GM12878 (cell line): ENCODE data around the gene ST6GALNAC3. TPM values are rescaled to one million over a fixed set of nuclear protein-coding genes. Genes with fewer than 3 reads are reported as not detected.

Experiments
- ATAC-seq: fragments of 200-7000 bp; cut with Tn5 transposase; 3 replicates; pipeline ENCODE4 v1.9.1; 2020; ENCODE audit warnings: mild to moderate bottlenecking, moderate library complexity
- BruUV-seq: library from RNA; stranded (reverse); fragments of 400-500 nt; replicated peaks from 2 replicates; lab custom pipeline; 2021; lab: Mats Ljungman, UMichigan
- CTCF ChIA-PET: fragments of 300-600 bp; sonication (Branson Sonifier 250); formaldehyde crosslinking; extraction: SDS; loops from one replicate; lab custom pipeline; 2021; ENCODE audit warnings: inconsistent platforms; lab: Yijun Ruan, JAX
- POLR2A ChIA-PET: fragments of 350-600 bp; formaldehyde crosslinking; extraction: SDS; loops from one replicate; lab custom pipeline; 2021; ENCODE audit warnings: inconsistent platforms; lab: Charles Lee
- RAD21 ChIA-PET: fragments of 300-600 bp; sonication (Branson Sonifier 250); formaldehyde crosslinking; loops from one replicate; lab custom pipeline; 2023; ENCODE audit warnings: antibody characterized with exemption; ENCODE audit not compliant: unreplicated experiment; lab: Charles Lee
- SMC1A ChIA-PET: fragments of 300-600 bp; sonication (Branson Sonifier 250); formaldehyde crosslinking; loops from one replicate; lab custom pipeline; 2023; ENCODE audit not compliant: unreplicated experiment, uncharacterized antibody; lab: Charles Lee
- DNase-seq: peaks from one replicate; pipeline ENCODE4 v3.0.0-alpha.2; 2011; ENCODE audit warnings: low read depth, low spot score
- FAIRE-seq: peaks from 3 replicates; lab custom pipeline; 2011; peaks lifted over from hg19 to GRCh38; lab: Jason Lieb, UNC
- H2AFZ ChIP-seq: 2 replicates; pipeline ENCODE4 v1.6.0; 2011; ENCODE audit warnings: low read depth, low read length, control low read depth; ENCODE audit not compliant: control insufficient read depth
- H3K27ac ChIP-seq: 2 replicates; pipeline ENCODE4 v1.5.1; 2011; ENCODE audit warnings: control low read depth; ENCODE audit not compliant: control insufficient read depth, insufficient read depth
- H3K27me3 ChIP-seq, 2 experiments: replicated peaks in 1 of 2; 2 replicates each; pipeline versions ENCODE4 v1.6.0 to v1.6.1; 2011; ENCODE audit warnings: low read length in 1 of 2; ENCODE audit not compliant: control insufficient read depth in 2 of 2, insufficient read depth in 2 of 2
- H3K36me3 ChIP-seq, 2 experiments: 2 replicates each; pipeline ENCODE4 v1.5.1; 2011; ENCODE audit warnings: low read length in 1 of 2; ENCODE audit not compliant: control insufficient read depth in 2 of 2, insufficient read depth in 2 of 2
- H3K4me1 ChIP-seq: 2 replicates; pipeline ENCODE4 v1.6.1; 2011; ENCODE audit warnings: mild to moderate bottlenecking, low read length, moderate library complexity, mixed read lengths; ENCODE audit not compliant: control insufficient read depth, insufficient read depth
- H3K4me2 ChIP-seq: 2 replicates; pipeline ENCODE4 v1.6.0; 2011; ENCODE audit warnings: control low read depth; ENCODE audit not compliant: control insufficient read depth, insufficient read depth
- H3K4me3 ChIP-seq: fragments of 200-600 bp; sonication (generic); 2 replicates; pipeline ENCODE4 v1.5.1; 2016
- H3K79me2 ChIP-seq: 2 replicates; pipeline ENCODE4 v1.6.0; 2011; ENCODE audit warnings: low read length; ENCODE audit not compliant: control insufficient read depth, insufficient read depth
- H3K9ac ChIP-seq: 2 replicates; pipeline ENCODE4 v1.8.0; 2011; ENCODE audit warnings: low read length, control low read depth, mixed read lengths; ENCODE audit not compliant: control insufficient read depth, insufficient read depth
- H3K9me3 ChIP-seq: replicated peaks from 3 replicates; pipeline ENCODE4 v1.5.1; 2011; ENCODE audit warnings: mild to moderate bottlenecking, low read length; ENCODE audit not compliant: control insufficient read depth, insufficient read depth
- H4K20me1 ChIP-seq: 2 replicates; pipeline ENCODE4 v1.6.0; 2011; ENCODE audit not compliant: control insufficient read depth, insufficient read depth
- ATF2 ChIP-seq: IDR thresholded peaks from 2 replicates; pipeline ENCODE4 v1.6.1; 2012; ENCODE audit warnings: low read length, inconsistent platforms
- BCLAF1 ChIP-seq: fragments of 450-650 bp; IDR thresholded peaks from 2 replicates; pipeline ENCODE4 v1.6.1; 2017; ENCODE audit warnings: antibody characterized with exemption, mild to moderate bottlenecking, moderate library complexity
- BRCA1 ChIP-seq: IDR thresholded peaks from 2 replicates; pipeline ENCODE4 v1.6.1; 2011; ENCODE audit warnings: low read depth, low read length, improper control_type of control experiment
- CBX5 ChIP-seq: sonication (generic); IDR thresholded peaks from 2 replicates; pipeline ENCODE4 v1.6.1; 2016; ENCODE audit warnings: low read depth, moderate library complexity, mild to moderate bottlenecking, inconsistent platforms
- CEBPZ ChIP-seq: fragments of 150-350 bp; IDR thresholded peaks from 2 replicates; pipeline ENCODE4 v1.6.1; 2016; ENCODE audit warnings: low read depth, low read length
- FOXM1 ChIP-seq: IDR thresholded peaks from 2 replicates; pipeline ENCODE4 v1.6.1; 2012; ENCODE audit warnings: low read depth, mild to moderate bottlenecking, inconsistent platforms, low read length, moderate library complexity
- HDGF ChIP-seq: fragments of 450-650 bp; IDR thresholded peaks from 2 replicates; pipeline ENCODE4 v1.6.1; 2016; ENCODE audit warnings: antibody characterized with exemption
- MTA3 ChIP-seq: IDR thresholded peaks from 2 replicates; pipeline ENCODE4 v1.6.1; 2012; ENCODE audit warnings: low read length, inconsistent platforms, borderline replicate concordance
- NBN ChIP-seq: fragments of 450-650 bp; IDR thresholded peaks from 2 replicates; pipeline ENCODE4 v1.6.1; 2016
- NFIC ChIP-seq: IDR thresholded peaks from 2 replicates; pipeline ENCODE4 v1.6.1; 2012; ENCODE audit warnings: low read depth, mild to moderate bottlenecking, inconsistent platforms, low read length, moderate library complexity
- NR2C2 ChIP-seq: IDR thresholded peaks from 2 replicates; pipeline ENCODE4 v1.6.1; 2011; ENCODE audit warnings: borderline replicate concordance, low read depth; ENCODE audit not compliant: control insufficient read depth, insufficient read length
- PKNOX1 ChIP-seq: fragments of 450-650 bp; IDR thresholded peaks from 2 replicates; pipeline ENCODE4 v1.6.1; 2016; ENCODE audit warnings: mild to moderate bottlenecking
- POLR2A ChIP-seq: IDR thresholded peaks from 2 replicates; pipeline ENCODE4 v1.6.1; 2011; ENCODE audit warnings: low read depth, mild to moderate bottlenecking, low read length
- RAD21 ChIP-seq: IDR thresholded peaks from 2 replicates; pipeline ENCODE4 v1.6.1; 2011; ENCODE audit warnings: mild to moderate bottlenecking, low read depth, low read length, moderate library complexity; ENCODE audit not compliant: insufficient read depth
- RBBP5 ChIP-seq: fragments of 200-600 bp; sonication (generic); conservative IDR thresholded peaks from 2 replicates; pipeline ENCODE4 v1.6.1; 2016
- TBL1XR1 ChIP-seq: IDR thresholded peaks from 2 replicates; pipeline ENCODE4 v1.6.1; 2012; ENCODE audit warnings: low read depth, low read length, improper control_type of control experiment
- TCF12 ChIP-seq: IDR thresholded peaks from 2 replicates; pipeline ENCODE4 v1.6.1; 2011; ENCODE audit warnings: low read depth, mild to moderate bottlenecking, low read length
- TCF3 ChIP-seq: IDR thresholded peaks from 2 replicates; pipeline ENCODE4 v1.6.1; 2012; ENCODE audit warnings: low read depth, mild to moderate bottlenecking, low read length, borderline replicate concordance; ENCODE audit not compliant: insufficient read depth
- WGBS: methylation state at CpG from one replicate; pipeline ENCODE4 v1.1.6; 2016; ENCODE audit warnings: low lambda C conversion rate; ENCODE audit not compliant: insufficient replicate concordance, insufficient coverage; ENCODE audit errors: missing lambda C conversion rate; 5-methylcytosine and 5-hydroxymethylcytosine counted together
- in situ Hi-C: fragments of 300-500 bp; cut with MboI; formaldehyde crosslinking; loops from 9 replicates; pipeline ENCODE4 v1.14.3; 2018; ENCODE audit warnings: mixed read lengths
- intact Hi-C: fragments of 100-400 bp; cut with micrococcal nuclease; formaldehyde crosslinking; loops from one replicate; pipeline ENCODE4 v1.14.2; 2022; ENCODE audit not compliant: unreplicated experiment
- polyA plus RNA-seq, 11 experiments: library from polyadenylated mRNA; depleted of rRNA in 4 of 11; unstranded in 6 of 11; stranded (reverse) in 5 of 11; fragments of >200 nt; fragmentation: Nextera tagmentation in 4 of 11; fragmentation: Illumina TruSeq in 1 of 11; extraction: Ambion mirVana in 4 of 11; extraction: Trizol in 1 of 11; gene quantifications; 1 replicate in 1 of 11; 2 replicates in 10 of 11; pipeline versions ENCODE4 v1.2.1 to v1.2.3, GENCODE V29; 2011 to 2016; ENCODE audit warnings: inconsistent platforms in 2 of 11, missing spikeins in 2 of 11, low read depth in 1 of 11
- total RNA-seq, 4 experiments: library from RNA; depleted of rRNA in 3 of 4; stranded (reverse); fragments of >200 nt in 3 of 4; fragmentation: Illumina TruSeq in 1 of 4; extraction: Trizol in 1 of 4; gene quantifications; 2 replicates each; pipeline versions ENCODE4 v1.2.1 to v1.2.3, GENCODE V29; 2013 to 2021

The ST6GALNAC3 gene
- total and polyA plus RNA-seq, 10 of the 15 experiments (the other 5 are each of a cell fraction or from before 2014, with no cell fraction given) = 0.04 to 0.68 (median 0.18) TPM; not detected in 3

GRCh38 chr1:76274718-76275117 is 200.2 kb downstream of the ST6GALNAC3 start:
- ChIA-PET SMC1A (no interaction called here), RAD21 (no interaction called here), POLR2A (no interaction called here), CTCF (no interaction called here)
- H3K79me2 ChIP-seq = no peaks in the 10 kb centered on the region
- H3K27me3 ChIP-seq = no peaks in the 10 kb centered on the region
- no peak overlapping the region for H3K4me3 ChIP-seq
- in situ Hi-C loops (no loop called here), intact Hi-C loops (no loop called here)
- H3K27ac ChIP-seq = no peak overlapping the region
- TF ChIP-seq TBL1XR1 (no peak), CBX5 (no peak), HDGF (no peak), CEBPZ (no peak), FOXM1 (no peak), MTA3 (no peak), TCF3 (no peak), RBBP5 (no peak), NR2C2 (no peak), NBN (no peak), BCLAF1 (no peak), BRCA1 (no peak), NFIC (no peak), PKNOX1 (no peak), POLR2A (no peak), RAD21 (no peak), ATF2 (no peak), TCF12 (no peak)
- DNase-seq (no peak), FAIRE-seq (no peak), ATAC-seq (no peak)
- no peak overlapping the region for H3K9ac ChIP-seq
- 30% methylated on average over 3 of the region's 3 CpGs for WGBS
- no peak overlapping the region for H3K4me2 ChIP-seq
- peaks cover 1% of the 10 kb centered on the region; the same call in 1 of the 2 replicates for H3K4me1 ChIP-seq
- H3K9me3 ChIP-seq = no peaks in the 10 kb centered on the region
- H3K36me3 ChIP-seq = no peaks in the 10 kb centered on the region
- H2AFZ ChIP-seq = no peak overlapping the region
- BruUV-seq = no TSS peak
- no peaks in the 10 kb centered on the region for H4K20me1 ChIP-seq
